ENCODE measurements around the gene FCRLA. TPM values are rescaled to one million over a fixed set of nuclear protein-coding genes. Genes with fewer than 3 reads are reported as not detected.

The FCRLA gene
- polyA plus RNA-seq, 2 of the 4 experiments (the other 2 are of a cell fraction): 0.10 TPM; not detected in 1

DNA sequence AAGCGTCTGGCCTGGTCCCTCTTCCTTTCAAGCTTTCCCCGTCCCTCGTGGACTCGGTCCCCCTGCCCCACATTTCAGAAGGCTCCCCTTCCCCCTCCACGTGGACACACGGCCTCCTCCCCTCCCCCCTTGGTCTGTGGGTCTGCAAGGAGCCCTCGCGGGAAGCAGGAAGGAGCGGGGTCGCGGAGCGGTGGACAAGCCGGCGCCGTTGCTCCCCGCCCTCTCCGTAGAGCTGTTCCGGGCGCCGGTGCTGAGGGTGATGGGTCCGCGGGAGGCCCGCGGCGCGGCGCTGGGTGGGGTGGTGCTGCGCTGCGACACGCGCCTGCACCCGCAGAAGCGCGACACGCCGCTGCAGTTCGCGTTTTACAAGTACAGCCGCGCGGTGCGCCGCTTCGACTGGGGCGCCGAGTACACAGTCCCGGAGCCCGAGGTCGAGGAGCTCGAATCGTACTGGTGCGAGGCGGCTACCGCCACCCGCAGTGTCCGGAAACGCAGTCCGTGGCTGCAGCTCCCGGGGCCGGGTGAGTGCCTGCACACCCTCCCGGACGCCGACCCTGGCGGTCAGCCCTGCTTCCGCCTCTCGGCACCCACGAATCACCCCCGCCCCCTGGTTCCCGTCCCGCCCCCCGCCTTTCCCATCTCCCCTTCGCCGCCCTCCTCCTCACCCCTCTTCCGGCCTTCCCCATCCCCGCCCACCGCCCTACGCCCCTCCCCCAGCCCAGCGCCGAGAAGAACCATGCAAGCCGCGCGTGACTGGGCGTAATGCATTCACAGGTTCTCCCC is 19.6 kb downstream of the FCRLA start (continued):
- TF ChIP-seq, protein P1, sequence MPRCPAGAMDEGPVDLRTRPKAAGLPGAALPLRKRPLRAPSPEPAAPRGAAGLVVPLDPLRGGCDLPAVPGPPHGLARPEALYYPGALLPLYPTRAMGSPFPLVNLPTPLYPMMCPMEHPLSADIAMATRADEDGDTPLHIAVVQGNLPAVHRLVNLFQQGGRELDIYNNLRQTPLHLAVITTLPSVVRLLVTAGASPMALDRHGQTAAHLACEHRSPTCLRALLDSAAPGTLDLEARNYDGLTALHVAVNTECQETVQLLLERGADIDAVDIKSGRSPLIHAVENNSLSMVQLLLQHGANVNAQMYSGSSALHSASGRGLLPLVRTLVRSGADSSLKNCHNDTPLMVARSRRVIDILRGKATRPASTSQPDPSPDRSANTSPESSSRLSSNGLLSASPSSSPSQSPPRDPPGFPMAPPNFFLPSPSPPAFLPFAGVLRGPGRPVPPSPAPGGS (IDR thresholded peaks at IDR 0.05): peak; percentile 68; the same call in 1 of the 3 replicates
- TF ChIP-seq, protein P2, sequence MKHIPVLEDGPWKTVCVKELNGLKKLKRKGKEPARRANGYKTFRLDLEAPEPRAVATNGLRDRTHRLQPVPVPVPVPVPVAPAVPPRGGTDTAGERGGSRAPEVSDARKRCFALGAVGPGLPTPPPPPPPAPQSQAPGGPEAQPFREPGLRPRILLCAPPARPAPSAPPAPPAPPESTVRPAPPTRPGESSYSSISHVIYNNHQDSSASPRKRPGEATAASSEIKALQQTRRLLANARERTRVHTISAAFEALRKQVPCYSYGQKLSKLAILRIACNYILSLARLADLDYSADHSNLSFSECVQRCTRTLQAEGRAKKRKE (CRISPR knock-in tag; IDR thresholded peaks at IDR 0.05; ENCODE audit: low read depth): no peak
- TF ChIP-seq CBX8 (IDR thresholded peaks at IDR 0.05) (no peak), RNF2 (IDR thresholded peaks at IDR 0.05; ENCODE audit: borderline replicate concordance, low read depth) (peak; percentile 49; the same call in 1 of the 2 replicates), HOXB13 (CRISPR knock-in tag; IDR thresholded peaks at IDR 0.05; ENCODE audit: low read depth) (no peak), KDM1A (IDR thresholded peaks at IDR 0.05; ENCODE audit: low read depth) (0 out of 2 replicates have a peak, but pooled peaks have one; percentile 12)

DNA sequence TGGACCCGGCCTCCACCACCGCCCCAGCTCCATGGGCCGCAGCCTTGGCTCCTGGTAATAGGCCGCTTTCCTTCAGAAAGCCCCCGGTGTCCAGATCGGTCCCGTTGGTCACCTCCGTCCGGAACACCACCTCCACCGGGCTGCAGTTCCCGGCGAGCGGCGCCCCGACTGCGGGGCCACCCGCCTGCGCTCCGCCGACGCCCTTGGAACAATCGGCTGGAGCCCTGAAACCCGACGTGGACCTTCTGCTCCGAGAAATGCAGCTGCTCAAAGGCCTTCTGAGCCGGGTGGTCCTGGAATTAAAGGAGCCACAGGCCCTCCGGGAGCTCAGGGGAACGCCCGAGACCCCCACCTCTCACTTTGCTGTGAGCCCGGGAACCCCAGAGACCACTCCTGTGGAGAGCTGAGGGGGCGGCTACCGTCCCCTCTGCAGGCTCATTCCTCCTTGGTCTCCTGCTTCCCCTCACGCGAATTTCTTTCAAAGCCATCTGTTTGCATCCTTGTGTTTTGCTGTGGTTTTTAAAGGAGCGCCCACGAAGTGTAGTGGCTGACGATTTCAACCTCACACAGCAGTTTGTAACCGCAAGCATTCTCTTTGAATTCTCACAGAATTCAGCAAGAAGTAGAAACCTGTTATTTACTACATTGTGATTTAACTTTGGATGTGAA is 20.4 kb downstream of the FCRLA start:
- peak; percentile 2; a peak in 3 of 6 replicates for ATAC-seq
- ChIA-PET POLR2A (interaction anchor here (0.8 to 2.5 kb wide), 11 partner anchors 9 to 196 kb away, joined by 3 to 19 read pairs (median 5); partner anchors contain the start of gene DUSP12), CTCF (interaction anchor here (0.7 to 6.4 kb wide), 8 partner anchors 9 to 412 kb away, joined by 3 to 80 read pairs (median 3); partner anchors contain the start of gene ATF6)
- DNase-seq (ENCODE audit: low read depth in 1 of 2, low spot score in 1 of 2): no peak
- peak overlapping the region; percentile 90 to 97 for H3K27ac ChIP-seq
- TF ChIP-seq, protein P3, sequence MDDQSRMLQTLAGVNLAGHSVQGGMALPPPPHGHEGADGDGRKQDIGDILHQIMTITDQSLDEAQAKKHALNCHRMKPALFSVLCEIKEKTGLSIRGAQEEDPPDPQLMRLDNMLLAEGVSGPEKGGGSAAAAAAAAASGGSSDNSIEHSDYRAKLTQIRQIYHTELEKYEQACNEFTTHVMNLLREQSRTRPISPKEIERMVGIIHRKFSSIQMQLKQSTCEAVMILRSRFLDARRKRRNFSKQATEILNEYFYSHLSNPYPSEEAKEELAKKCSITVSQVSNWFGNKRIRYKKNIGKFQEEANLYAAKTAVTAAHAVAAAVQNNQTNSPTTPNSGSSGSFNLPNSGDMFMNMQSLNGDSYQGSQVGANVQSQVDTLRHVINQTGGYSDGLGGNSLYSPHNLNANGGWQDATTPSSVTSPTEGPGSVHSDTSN (IDR thresholded peaks at IDR 0.05): peak; percentile 27; the same call in 1 of the 2 replicates
- no peak for TF ChIP-seq ZNF302 (CRISPR knock-in tag; IDR thresholded peaks at IDR 0.05)
- TF ChIP-seq PHF8 (IDR thresholded peaks at IDR 0.05; ENCODE audit: borderline replicate concordance, low read depth): peak; percentile 56; the same call in 1 of the 2 replicates
- TF ChIP-seq, protein P1 (IDR thresholded peaks at IDR 0.05): peak; percentile 50; the same call in 1 of the 3 replicates
- TF ChIP-seq, protein P4, sequence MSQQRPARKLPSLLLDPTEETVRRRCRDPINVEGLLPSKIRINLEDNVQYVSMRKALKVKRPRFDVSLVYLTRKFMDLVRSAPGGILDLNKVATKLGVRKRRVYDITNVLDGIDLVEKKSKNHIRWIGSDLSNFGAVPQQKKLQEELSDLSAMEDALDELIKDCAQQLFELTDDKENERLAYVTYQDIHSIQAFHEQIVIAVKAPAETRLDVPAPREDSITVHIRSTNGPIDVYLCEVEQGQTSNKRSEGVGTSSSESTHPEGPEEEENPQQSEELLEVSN (IDR thresholded peaks at IDR 0.05; ENCODE audit: borderline replicate concordance, low read depth): 0 out of 2 replicates have a peak, but pooled peaks have one; percentile 33
- H3K4me2 ChIP-seq: peak overlapping the region; percentile 90
- H3K4me1 ChIP-seq: peaks cover 10% of the 10 kb centered on the region; the same call in 2 of the 3 replicates
- no peak for FAIRE-seq
- H3K4me3 ChIP-seq: peak overlapping the region; percentile 73
- WGBS (ENCODE audit: missing lambda C conversion rate): 12% methylated on average over 25 of the region's 38 CpGs
- no peaks in the 10 kb centered on the region for H3K9me3 ChIP-seq

DNA sequence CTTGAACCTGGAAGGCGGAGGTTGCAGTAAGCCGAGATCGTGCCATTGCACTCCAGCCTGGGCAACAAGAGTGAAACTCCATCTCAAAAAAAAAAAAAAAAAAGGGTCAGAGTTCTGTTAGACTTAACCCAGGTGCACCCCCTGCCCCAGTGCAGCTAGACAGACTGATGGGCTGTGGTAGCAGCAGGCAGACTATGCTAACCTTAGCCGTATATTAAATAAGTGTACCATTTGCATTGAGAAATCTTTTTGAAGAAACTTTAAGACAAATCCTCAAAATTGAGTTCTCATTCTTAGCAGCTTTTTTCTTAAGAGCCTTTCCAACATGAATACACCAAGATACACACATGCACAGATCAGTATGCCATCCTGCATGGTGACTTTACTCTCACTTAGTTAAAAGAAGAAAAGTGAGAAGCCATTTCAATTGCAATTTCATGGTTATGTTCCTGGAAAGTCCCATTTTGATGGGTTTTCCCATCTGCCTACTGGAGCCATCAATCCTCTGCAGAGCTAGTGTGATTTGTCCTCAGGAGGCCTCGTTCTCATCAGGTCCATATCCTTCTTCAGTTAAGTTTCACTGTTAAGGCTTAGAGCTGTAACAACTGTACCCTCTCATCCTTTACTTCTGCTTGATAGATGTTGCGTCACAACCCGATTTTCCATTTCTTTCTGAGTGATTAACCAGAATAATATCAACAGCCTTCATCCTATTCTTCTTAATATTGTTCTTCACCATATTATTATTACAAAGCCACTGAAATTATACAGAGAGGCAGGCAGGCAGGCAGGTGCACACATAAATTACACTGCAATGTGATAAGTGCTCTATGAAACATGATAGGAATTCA is 21.6 kb downstream of the FCRLA start:
- Histone ChIP-seq H3K9me3 (no peaks in the 10 kb centered on the region), H3K4me1 (peaks cover 15% of the 10 kb centered on the region; the same call in 2 of the 3 replicates), H3K4me2 (no peak overlapping the region), H3K27ac (no peak overlapping the region), H3K4me3 (no peak overlapping the region)
- WGBS (ENCODE audit: missing lambda C conversion rate): 94% methylated on average over 7 of the region's 7 CpGs
- ATAC-seq (no peak), FAIRE-seq (no peak), DNase-seq (ENCODE audit: low read depth in 1 of 2, low spot score in 1 of 2) (no peak)
- ChIA-PET CTCF (interaction anchor here (0.6 to 6.4 kb wide), 3 partner anchors 10 to 411 kb away, joined by 3 to 80 read pairs (median 3); no protein-coding TSS in a partner anchor), POLR2A (interaction anchor here (0.6 to 0.9 kb wide), 2 partner anchors 21 kb away, joined by 3 read pairs; no protein-coding TSS in a partner anchor)
- TF ChIP-seq KDM5A (IDR thresholded peaks at IDR 0.05) (no peak), NPAS2 (CRISPR knock-in tag; IDR thresholded peaks at IDR 0.05; ENCODE audit: borderline replicate concordance) (no peak), CHD4 (IDR thresholded peaks at IDR 0.05; ENCODE audit: borderline replicate concordance) (no peak)
- TF ChIP-seq, protein P5, sequence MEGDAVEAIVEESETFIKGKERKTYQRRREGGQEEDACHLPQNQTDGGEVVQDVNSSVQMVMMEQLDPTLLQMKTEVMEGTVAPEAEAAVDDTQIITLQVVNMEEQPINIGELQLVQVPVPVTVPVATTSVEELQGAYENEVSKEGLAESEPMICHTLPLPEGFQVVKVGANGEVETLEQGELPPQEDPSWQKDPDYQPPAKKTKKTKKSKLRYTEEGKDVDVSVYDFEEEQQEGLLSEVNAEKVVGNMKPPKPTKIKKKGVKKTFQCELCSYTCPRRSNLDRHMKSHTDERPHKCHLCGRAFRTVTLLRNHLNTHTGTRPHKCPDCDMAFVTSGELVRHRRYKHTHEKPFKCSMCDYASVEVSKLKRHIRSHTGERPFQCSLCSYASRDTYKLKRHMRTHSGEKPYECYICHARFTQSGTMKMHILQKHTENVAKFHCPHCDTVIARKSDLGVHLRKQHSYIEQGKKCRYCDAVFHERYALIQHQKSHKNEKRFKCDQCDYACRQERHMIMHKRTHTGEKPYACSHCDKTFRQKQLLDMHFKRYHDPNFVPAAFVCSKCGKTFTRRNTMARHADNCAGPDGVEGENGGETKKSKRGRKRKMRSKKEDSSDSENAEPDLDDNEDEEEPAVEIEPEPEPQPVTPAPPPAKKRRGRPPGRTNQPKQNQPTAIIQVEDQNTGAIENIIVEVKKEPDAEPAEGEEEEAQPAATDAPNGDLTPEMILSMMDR (IDR thresholded peaks at IDR 0.05): no peak

All from A549 (cell line).